ENCODE results near the gene PLAAT2.
A peak's percentile ranks its signal among the peaks of the same experiment; 100 is the strongest.

The PLAAT2 gene

DNA sequence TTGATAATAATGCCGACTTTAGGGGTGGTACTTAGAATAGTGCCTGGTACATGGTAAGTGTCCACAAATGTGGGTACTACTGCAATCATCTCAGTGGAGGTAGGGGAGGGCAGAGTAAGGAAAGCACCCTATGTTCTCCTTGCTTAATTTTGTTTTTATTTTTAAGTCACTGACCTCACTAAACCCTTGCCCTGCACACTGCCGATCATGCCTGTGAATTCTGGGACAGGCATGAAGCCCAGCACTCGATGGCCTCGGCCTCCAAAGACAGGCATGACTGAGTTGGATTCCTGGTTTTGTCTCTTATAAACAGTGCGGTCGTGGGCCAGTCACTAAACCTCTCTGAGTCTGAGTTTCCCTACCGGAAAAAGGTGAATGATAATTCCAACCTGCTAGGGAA is 50.4 kb downstream of the PLAAT2 start:
- no peak overlapping the region for H3K4me3 ChIP-seq (replicated peaks; ENCODE audit: low read depth, low read length)
- TF ChIP-seq, protein P1, sequence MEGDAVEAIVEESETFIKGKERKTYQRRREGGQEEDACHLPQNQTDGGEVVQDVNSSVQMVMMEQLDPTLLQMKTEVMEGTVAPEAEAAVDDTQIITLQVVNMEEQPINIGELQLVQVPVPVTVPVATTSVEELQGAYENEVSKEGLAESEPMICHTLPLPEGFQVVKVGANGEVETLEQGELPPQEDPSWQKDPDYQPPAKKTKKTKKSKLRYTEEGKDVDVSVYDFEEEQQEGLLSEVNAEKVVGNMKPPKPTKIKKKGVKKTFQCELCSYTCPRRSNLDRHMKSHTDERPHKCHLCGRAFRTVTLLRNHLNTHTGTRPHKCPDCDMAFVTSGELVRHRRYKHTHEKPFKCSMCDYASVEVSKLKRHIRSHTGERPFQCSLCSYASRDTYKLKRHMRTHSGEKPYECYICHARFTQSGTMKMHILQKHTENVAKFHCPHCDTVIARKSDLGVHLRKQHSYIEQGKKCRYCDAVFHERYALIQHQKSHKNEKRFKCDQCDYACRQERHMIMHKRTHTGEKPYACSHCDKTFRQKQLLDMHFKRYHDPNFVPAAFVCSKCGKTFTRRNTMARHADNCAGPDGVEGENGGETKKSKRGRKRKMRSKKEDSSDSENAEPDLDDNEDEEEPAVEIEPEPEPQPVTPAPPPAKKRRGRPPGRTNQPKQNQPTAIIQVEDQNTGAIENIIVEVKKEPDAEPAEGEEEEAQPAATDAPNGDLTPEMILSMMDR (IDR thresholded peaks at IDR 0.05; ENCODE audit: low read depth, low read length, missing control alignments) = no peak
- no peak for DNase-seq (ENCODE audit: extremely low read depth, low read depth)

GRCh38 chr11:63511048-63511748 is 52.0 kb downstream of the PLAAT2 start:
- DNase-seq (ENCODE audit: extremely low read depth, low read depth) = no peak
- TF ChIP-seq, protein P1 (IDR thresholded peaks at IDR 0.05; ENCODE audit: low read depth, low read length, missing control alignments) = no peak

DNA sequence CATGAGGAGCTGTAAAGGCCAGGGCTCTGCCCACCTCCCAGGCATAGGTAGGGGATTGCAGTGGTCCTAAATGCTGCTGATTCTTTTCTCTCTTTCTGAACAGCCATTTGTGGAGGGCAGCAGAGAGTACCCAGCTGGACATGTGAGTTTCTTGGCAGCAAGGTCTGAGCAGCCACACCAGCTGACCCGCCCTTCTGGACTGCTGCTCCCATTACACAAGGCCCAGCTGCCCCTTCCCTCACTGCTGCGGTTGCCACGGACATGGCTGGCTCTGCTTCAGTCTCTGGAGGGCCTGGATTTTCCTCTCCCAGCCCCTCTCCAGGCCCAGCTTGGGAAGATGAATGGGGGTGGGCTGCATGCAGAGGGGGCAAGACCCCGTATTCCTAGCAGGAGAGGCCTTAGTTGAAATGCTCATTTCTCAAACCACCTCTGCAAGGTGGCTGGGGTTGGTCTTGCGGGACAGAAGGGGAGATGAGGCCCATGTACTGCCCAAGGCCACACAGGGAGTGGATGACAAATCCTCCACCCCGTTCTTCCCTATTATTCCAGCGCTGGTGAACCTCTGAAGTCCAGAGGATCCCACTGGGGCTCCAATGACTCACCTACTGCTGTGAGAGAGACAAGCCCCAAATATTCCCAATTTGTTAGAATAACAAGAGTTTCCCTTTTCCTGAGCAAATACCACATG is 52.7 kb downstream of the PLAAT2 start:
- DNase-seq (ENCODE audit: extremely low read depth, low read depth) = no peak
- H3K4me3 ChIP-seq (replicated peaks; ENCODE audit: low read depth, low read length) = no peak overlapping the region
- TF ChIP-seq, protein P1 (IDR thresholded peaks at IDR 0.05; ENCODE audit: low read depth, low read length, missing control alignments) = no peak

More at GRCh38 chr11:63511048-63511748, 52.0 kb downstream of the PLAAT2 start:
- H3K4me3 ChIP-seq (replicated peaks; ENCODE audit: low read depth, low read length) = no peak overlapping the region

- no peak overlapping the region for H3K4me3 ChIP-seq (replicated peaks; ENCODE audit: low read depth, low read length)
- TF ChIP-seq, protein P1 (IDR thresholded peaks at IDR 0.05; ENCODE audit: low read depth, low read length, missing control alignments) = no peak
- no peak for DNase-seq (ENCODE audit: extremely low read depth, low read depth)
These were observed 54.4 kb downstream of the PLAAT2 start for GRCh38 chr11:63508745-63509144.

- no peak for DNase-seq (ENCODE audit: extremely low read depth, low read depth)
- no peak overlapping the region for H3K4me3 ChIP-seq (replicated peaks; ENCODE audit: low read depth, low read length)
- TF ChIP-seq, protein P1 (IDR thresholded peaks at IDR 0.05; ENCODE audit: low read depth, low read length, missing control alignments) = peak; percentile 21
These were observed 55.2 kb downstream of the PLAAT2 start for GRCh38 chr11:63508009-63508408.

GRCh38 chr11:63507511-63507910 is 55.7 kb downstream of the PLAAT2 start:
- no peak for DNase-seq (ENCODE audit: extremely low read depth, low read depth)
- TF ChIP-seq, protein P1 (IDR thresholded peaks at IDR 0.05; ENCODE audit: low read depth, low read length, missing control alignments) = no peak
- no peak overlapping the region for H3K4me3 ChIP-seq (replicated peaks; ENCODE audit: low read depth, low read length)
